Measurements from ENCODE around the gene MAB21L1.

DNA sequence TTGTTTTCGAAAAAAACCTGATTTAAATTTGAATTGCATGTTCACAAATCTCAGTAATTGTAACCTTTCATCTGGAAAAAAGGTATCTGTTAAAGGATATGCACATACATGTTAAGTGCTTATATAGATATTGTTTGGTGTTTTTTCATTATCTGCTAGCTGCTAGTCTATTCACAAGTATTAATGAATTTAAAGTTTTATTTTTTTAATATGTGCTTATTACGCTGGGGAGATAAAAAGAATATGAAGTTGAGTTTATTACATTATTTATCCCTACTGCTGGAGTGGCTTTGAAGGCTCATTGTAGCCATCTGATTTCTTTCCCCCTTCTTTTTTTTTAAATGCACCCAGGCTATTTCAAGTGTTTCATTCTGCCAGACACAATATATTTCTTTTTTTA is 3.9 kb upstream of the MAB21L1 start:
- TF ChIP-seq EZH2 (IDR thresholded peaks at IDR 0.05; ENCODE audit: borderline replicate concordance, low read length): no peak
- TF ChIP-seq, protein P1, sequence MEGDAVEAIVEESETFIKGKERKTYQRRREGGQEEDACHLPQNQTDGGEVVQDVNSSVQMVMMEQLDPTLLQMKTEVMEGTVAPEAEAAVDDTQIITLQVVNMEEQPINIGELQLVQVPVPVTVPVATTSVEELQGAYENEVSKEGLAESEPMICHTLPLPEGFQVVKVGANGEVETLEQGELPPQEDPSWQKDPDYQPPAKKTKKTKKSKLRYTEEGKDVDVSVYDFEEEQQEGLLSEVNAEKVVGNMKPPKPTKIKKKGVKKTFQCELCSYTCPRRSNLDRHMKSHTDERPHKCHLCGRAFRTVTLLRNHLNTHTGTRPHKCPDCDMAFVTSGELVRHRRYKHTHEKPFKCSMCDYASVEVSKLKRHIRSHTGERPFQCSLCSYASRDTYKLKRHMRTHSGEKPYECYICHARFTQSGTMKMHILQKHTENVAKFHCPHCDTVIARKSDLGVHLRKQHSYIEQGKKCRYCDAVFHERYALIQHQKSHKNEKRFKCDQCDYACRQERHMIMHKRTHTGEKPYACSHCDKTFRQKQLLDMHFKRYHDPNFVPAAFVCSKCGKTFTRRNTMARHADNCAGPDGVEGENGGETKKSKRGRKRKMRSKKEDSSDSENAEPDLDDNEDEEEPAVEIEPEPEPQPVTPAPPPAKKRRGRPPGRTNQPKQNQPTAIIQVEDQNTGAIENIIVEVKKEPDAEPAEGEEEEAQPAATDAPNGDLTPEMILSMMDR (IDR thresholded peaks at IDR 0.05; ENCODE audit: low read length): no peak

Measured in OCI-LY1 (cell line).